ENCODE results near the gene TLE1. TPM values are rescaled to one million over a fixed set of nuclear protein-coding genes. Genes with fewer than 3 reads are reported as not detected.

The TLE1 gene
- total RNA-seq, 1 experiment from 2014 or later, result 17.3 TPM

GRCh38 chr9:81535542-81536241 is 153.7 kb downstream of the TLE1 start:
- no peaks in the 10 kb centered on the region for H3K9me3 ChIP-seq (ENCODE audit: control insufficient read depth in 1 of 2, insufficient read depth in 1 of 2, low read depth in 1 of 2, low read length in 2 of 2)
- intact Hi-C loops (cut with micrococcal nuclease), result no loop called here
- RAD21 ChIA-PET (ENCODE audit: low non-redundant PET in 1 of 2, low total read pairs in 2 of 2, uncharacterized antibody in 2 of 2, unreplicated experiment in 2 of 2), result no interaction called here
- no peak overlapping the region for H3K4me2 ChIP-seq (ENCODE audit: low read length)
- H3K27ac ChIP-seq (ENCODE audit: low read depth, low read length), result no peak overlapping the region
- no TSS peak for BruUV-seq (replicated peaks)
- H3K9me2 ChIP-seq (ENCODE audit: insufficient read depth), result no peaks in the 10 kb centered on the region
- no peaks in the 10 kb centered on the region; a peak in 1 of 4 replicates for H3K4me1 ChIP-seq (ENCODE audit: control insufficient read depth in 1 of 2, insufficient read depth in 2 of 2, low read length in 2 of 2)
- no peaks in the 10 kb centered on the region for H3K36me3 ChIP-seq (ENCODE audit: control insufficient read depth in 1 of 2, insufficient read depth in 2 of 2, low read length in 2 of 2)
- no peaks in the 10 kb centered on the region for H4K20me1 ChIP-seq (ENCODE audit: insufficient read depth)
- ATAC-seq (no peak), DNase-seq (ENCODE audit: low read depth, low spot score) (no peak)
- no peak overlapping the region for H3K9ac ChIP-seq (ENCODE audit: low read length)
- POLR2A ChIA-PET, result no interaction called here
- H3K27me3 ChIP-seq (ENCODE audit: insufficient read depth, low read length), result no peaks in the 10 kb centered on the region
- TF ChIP-seq SRF (IDR thresholded peaks at IDR 0.05; ENCODE audit: low read depth) (no peak), YY1 (IDR thresholded peaks at IDR 0.05; ENCODE audit: extremely low read depth, insufficient replicate concordance, low read depth, low read length) (no peak), JUND (IDR thresholded peaks at IDR 0.05) (no peak), MAX (IDR thresholded peaks at IDR 0.05) (no peak), CBX3 (IDR thresholded peaks at IDR 0.05; ENCODE audit: low read depth) (no peak), EZH2phosphoT487 (IDR thresholded peaks at IDR 0.05; ENCODE audit: borderline replicate concordance) (no peak), RAD21 (IDR thresholded peaks at IDR 0.05; ENCODE audit: low read depth) (no peak), ELF1 (IDR thresholded peaks at IDR 0.05; ENCODE audit: borderline replicate concordance, low read depth) (no peak)
- H2AFZ ChIP-seq (ENCODE audit: low read depth, low read length, poor library complexity, severe bottlenecking), result no peak overlapping the region
- no peak overlapping the region for H3K4me3 ChIP-seq (replicated peaks in 1 of 2; ENCODE audit: low read depth in 1 of 2, low read length in 2 of 2)
- H3K79me2 ChIP-seq (ENCODE audit: insufficient read depth, low read length), result no peaks in the 10 kb centered on the region
- CTCF ChIA-PET, result no interaction called here

GRCh38 chr9:81534138-81534875 is 155.0 kb downstream of the TLE1 start:
- ATAC-seq (no peak), DNase-seq (ENCODE audit: low read depth, low spot score) (no peak)
- POLR2A ChIA-PET, result no interaction called here
- Histone ChIP-seq H3K36me3 (ENCODE audit: control insufficient read depth in 1 of 2, insufficient read depth in 2 of 2, low read length in 2 of 2) (no peaks in the 10 kb centered on the region), H3K79me2 (ENCODE audit: insufficient read depth, low read length) (no peaks in the 10 kb centered on the region), H3K27ac (ENCODE audit: low read depth, low read length) (no peak overlapping the region), H3K4me3 (replicated peaks in 1 of 2; ENCODE audit: low read depth in 1 of 2, low read length in 2 of 2) (no peak overlapping the region), H3K4me2 (ENCODE audit: low read length) (no peak overlapping the region), H3K27me3 (ENCODE audit: insufficient read depth, low read length) (no peaks in the 10 kb centered on the region), H3K9me2 (ENCODE audit: insufficient read depth) (no peaks in the 10 kb centered on the region), H4K20me1 (ENCODE audit: insufficient read depth) (no peaks in the 10 kb centered on the region), H3K9ac (ENCODE audit: low read length) (no peak overlapping the region), H3K4me1 (ENCODE audit: control insufficient read depth in 1 of 2, insufficient read depth in 2 of 2, low read length in 2 of 2) (peaks cover 0 to 8% of the 10 kb centered on the region in 2 experiments; a peak in 2 of 4 replicates), H2AFZ (ENCODE audit: low read depth, low read length, poor library complexity, severe bottlenecking) (no peak overlapping the region), H3K9me3 (ENCODE audit: control insufficient read depth in 1 of 2, insufficient read depth in 1 of 2, low read depth in 1 of 2, low read length in 2 of 2) (no peaks in the 10 kb centered on the region)
- RAD21 ChIA-PET (ENCODE audit: low non-redundant PET in 1 of 2, low total read pairs in 2 of 2, uncharacterized antibody in 2 of 2, unreplicated experiment in 2 of 2), result no interaction called here
- no peak for TF ChIP-seq FOSL1 (IDR thresholded peaks at IDR 0.05; ENCODE audit: low read depth)
- TF ChIP-seq RAD21 (IDR thresholded peaks at IDR 0.05; ENCODE audit: low read depth), result no peak
- no peak for TF ChIP-seq CTCF (IDR thresholded peaks at IDR 0.05 in 2 of 3, conservative IDR thresholded peaks at IDR 0.05 in 1 of 3; ENCODE audit: borderline replicate concordance in 1 of 3, insufficient read depth in 1 of 3, low read depth in 2 of 3, low read length in 2 of 3)
- TF ChIP-seq EZH2 (IDR thresholded peaks at IDR 0.05), result no peak
- BruUV-seq (replicated peaks), result no TSS peak
- CTCF ChIA-PET, result no interaction called here
- intact Hi-C loops (cut with micrococcal nuclease), result no loop called here

Measured in HCT116 (cell line).